Erythroblast (primary cell): Measurements from ENCODE around the gene MGME1.
A peak's percentile ranks its signal among the peaks of the same experiment; 100 is the strongest.
"Not testable (repeated sequence)": the region's sequence is repeated elsewhere in the genome, so short reads cannot be mapped to it uniquely, and the experiment has no call there.

Source experiments
- DNase-seq, 2 experiments: peaks; one replicate each; lab custom pipeline; 2025; lab: John Stamatoyannopoulos, UW
- GATA1 ChIP-seq: IDR thresholded peaks from 2 replicates; pipeline ENCODE4 v1.6.1; 2011; ENCODE audit warnings: low read depth, mild to moderate bottlenecking, control low read depth, low read length, moderate library complexity
- POLR2A ChIP-seq: IDR thresholded peaks from 2 replicates; pipeline ENCODE4 v1.6.1; 2011; ENCODE audit warnings: mild to moderate bottlenecking, low read length

Gene MGME1

GRCh38 chr20:18005170-18005989 is 36.6 kb downstream of the MGME1 start:
- TF ChIP-seq GATA1 (no peak), POLR2A (no peak)

GRCh38 chr20:18005990-18006364 is 37.2 kb downstream of the MGME1 start:
- TF ChIP-seq POLR2A = no peak
- TF ChIP-seq GATA1 = no peak
- DNase-seq = no peak

More at GRCh38 chr20:18005170-18005989, 36.6 kb downstream of the MGME1 start:
- no peak for DNase-seq

GRCh38 chr20:18006684-18007083 is 37.9 kb downstream of the MGME1 start:
- DNase-seq = no peak
- TF ChIP-seq POLR2A = no peak
- TF ChIP-seq GATA1 = no peak

GRCh38 chr20:18007534-18008292 is 38.9 kb downstream of the MGME1 start:
- TF ChIP-seq GATA1 = no peak
- no peak for TF ChIP-seq POLR2A
- DNase-seq = no peak

GRCh38 chr20:18009116-18009515 is 40.3 kb downstream of the MGME1 start:
- no peak for TF ChIP-seq GATA1
- no peak for TF ChIP-seq POLR2A

GRCh38 chr20:18011482-18011881 is 42.7 kb downstream of the MGME1 start:
- TF ChIP-seq POLR2A = no peak
- TF ChIP-seq GATA1 = no peak
- no peak for DNase-seq

More at GRCh38 chr20:18009116-18009515, 40.3 kb downstream of the MGME1 start:
- DNase-seq = no peak

- TF ChIP-seq POLR2A (no peak), GATA1 (no peak)
- no peak for DNase-seq
These were observed 43.3 kb downstream of the MGME1 start for GRCh38 chr20:18011951-18012645.

- DNase-seq = no peak
- TF ChIP-seq POLR2A = no peak
- no peak for TF ChIP-seq GATA1
These were observed 44.1 kb downstream of the MGME1 start for GRCh38 chr20:18012901-18013300.

- no peak for DNase-seq
- TF ChIP-seq GATA1 = no peak
- TF ChIP-seq POLR2A = no peak
These were observed 45.6 kb downstream of the MGME1 start for GRCh38 chr20:18014411-18014810.

GRCh38 chr20:18016772-18017171 is 48.0 kb downstream of the MGME1 start:
- TF ChIP-seq GATA1 (no peak), POLR2A (no peak)
- no peak for DNase-seq

GRCh38 chr20:18018100-18018499 is 49.3 kb downstream of the MGME1 start:
- no peak for DNase-seq
- TF ChIP-seq GATA1 (no peak), POLR2A (no peak)

- TF ChIP-seq POLR2A (no peak), GATA1 (no peak)
- peak; percentile 31 to 46 for DNase-seq
These were observed 50.2 kb downstream of the MGME1 start for GRCh38 chr20:18019068-18019467.

GRCh38 chr20:18020931-18021330 is 52.1 kb downstream of the MGME1 start:
- no peak for DNase-seq
- TF ChIP-seq GATA1 (no peak), POLR2A (no peak)

GRCh38 chr20:18024606-18025127 is 55.8 kb downstream of the MGME1 start:
- TF ChIP-seq POLR2A (no peak), GATA1 (no peak)
- no peak for DNase-seq

- DNase-seq = not testable (repeated sequence)
These were observed 58.2 kb downstream of the MGME1 start for GRCh38 chr20:18027011-18027410.
